HCT116 (cell line): ENCODE results near the gene OR2L3.

Experiments used
- CEBPB ChIP-seq: IDR thresholded peaks from 2 replicates; pipeline ENCODE4 v1.6.1; 2012; ENCODE audit warnings: low read depth
- ELF1 ChIP-seq: IDR thresholded peaks from 2 replicates; pipeline ENCODE4 v1.6.1; 2012; ENCODE audit warnings: low read depth, borderline replicate concordance
- EZH2 ChIP-seq: fragments of 200-600 bp; sonication (generic); IDR thresholded peaks from 2 replicates; pipeline ENCODE4 v1.6.1; 2017; ENCODE audit warnings: antibody characterized with exemption, mixed run types
- EZH2phosphoT487 ChIP-seq: fragments of 200-600 bp; IDR thresholded peaks from 2 replicates; pipeline ENCODE4 v1.6.1; 2018; ENCODE audit warnings: antibody characterized with exemption, borderline replicate concordance
- MAX ChIP-seq: IDR thresholded peaks from 2 replicates; pipeline ENCODE4 v1.6.1; 2012
- POLR2A ChIP-seq: IDR thresholded peaks from 2 replicates; pipeline ENCODE4 v1.7.0; 2011; ENCODE audit warnings: borderline replicate concordance; ENCODE audit not compliant: insufficient read depth, insufficient read length; ENCODE audit errors: extremely low read depth
- POLR2AphosphoS5 ChIP-seq: IDR thresholded peaks from 2 replicates; pipeline ENCODE4 v1.6.1; 2011; ENCODE audit warnings: mild to moderate bottlenecking, low read depth, low read length, moderate library complexity
- SIN3A ChIP-seq: IDR thresholded peaks from 2 replicates; pipeline ENCODE4 v1.6.1; 2012; ENCODE audit warnings: low read depth
- TCF7L2 ChIP-seq: IDR thresholded peaks from 2 replicates; pipeline ENCODE4 v1.7.0; 2011; ENCODE audit warnings: borderline replicate concordance, inconsistent platforms; ENCODE audit not compliant: insufficient read depth, insufficient read length; ENCODE audit errors: extremely low read depth
- YY1 ChIP-seq: IDR thresholded peaks from 2 replicates; pipeline ENCODE4 v1.6.1; 2011; ENCODE audit warnings: low read length, low read depth, moderate library complexity, mild to moderate bottlenecking; ENCODE audit not compliant: insufficient replicate concordance; ENCODE audit errors: extremely low read depth
- ZFX ChIP-seq: fragments of 450-650 bp; IDR thresholded peaks from 2 replicates; pipeline ENCODE4 v1.6.1; 2017
- ZNF274 ChIP-seq: fragments of 200-500 bp; sonication (Bioruptor generic); IDR thresholded peaks from 2 replicates; pipeline ENCODE4 v1.6.1; 2014; ENCODE audit warnings: mild to moderate bottlenecking, low read depth, low read length, inconsistent platforms
- TF ChIP-seq, protein P1 (sequence below), 3 experiments: fragments of 200-600 bp in 1 of 3; sonication (generic) in 1 of 3; IDR thresholded peaks in 2 of 3; conservative IDR thresholded peaks in 1 of 3; 2 replicates each; pipeline ENCODE4 v1.5.1; 2012 to 2017; ENCODE audit warnings: low read depth in 2 of 3, low read length in 2 of 3, antibody characterized with exemption in 1 of 3, borderline replicate concordance in 1 of 3, control low read depth in 1 of 3, mild to moderate bottlenecking in 1 of 3, mixed read lengths in 1 of 3, mixed run types in 1 of 3, moderate library complexity in 1 of 3; ENCODE audit not compliant: insufficient read depth in 1 of 3
- TF ChIP-seq, protein P2 (sequence below): IDR thresholded peaks from 2 replicates; pipeline ENCODE4 v1.6.1; 2012; ENCODE audit warnings: low read depth

DNA sequence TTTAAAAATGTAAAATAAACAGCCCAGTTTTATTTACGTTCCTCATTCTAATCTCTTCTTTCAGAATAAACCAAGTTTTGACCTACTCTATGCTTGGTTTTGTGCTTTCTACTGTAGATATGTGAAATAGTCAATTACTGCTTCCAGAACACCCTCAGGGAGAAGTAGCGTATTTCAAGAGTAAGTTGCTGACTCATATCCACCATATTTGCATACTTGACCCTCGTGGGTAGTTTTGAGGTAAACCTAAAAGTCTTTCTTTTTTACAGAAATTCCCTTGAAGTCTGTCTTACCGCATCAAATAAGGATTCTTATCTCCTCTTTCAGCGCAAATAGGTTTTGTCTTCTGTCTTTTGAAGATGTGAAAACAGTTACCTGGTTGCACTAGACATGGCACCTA is 1.4 kb upstream of the OR2L3 start:
- no peak for TF ChIP-seq TCF7L2
- TF ChIP-seq POLR2A, result no peak
- no peak for TF ChIP-seq ZNF274
- no peak for TF ChIP-seq SIN3A
- no peak for TF ChIP-seq MAX
- TF ChIP-seq, protein P1, sequence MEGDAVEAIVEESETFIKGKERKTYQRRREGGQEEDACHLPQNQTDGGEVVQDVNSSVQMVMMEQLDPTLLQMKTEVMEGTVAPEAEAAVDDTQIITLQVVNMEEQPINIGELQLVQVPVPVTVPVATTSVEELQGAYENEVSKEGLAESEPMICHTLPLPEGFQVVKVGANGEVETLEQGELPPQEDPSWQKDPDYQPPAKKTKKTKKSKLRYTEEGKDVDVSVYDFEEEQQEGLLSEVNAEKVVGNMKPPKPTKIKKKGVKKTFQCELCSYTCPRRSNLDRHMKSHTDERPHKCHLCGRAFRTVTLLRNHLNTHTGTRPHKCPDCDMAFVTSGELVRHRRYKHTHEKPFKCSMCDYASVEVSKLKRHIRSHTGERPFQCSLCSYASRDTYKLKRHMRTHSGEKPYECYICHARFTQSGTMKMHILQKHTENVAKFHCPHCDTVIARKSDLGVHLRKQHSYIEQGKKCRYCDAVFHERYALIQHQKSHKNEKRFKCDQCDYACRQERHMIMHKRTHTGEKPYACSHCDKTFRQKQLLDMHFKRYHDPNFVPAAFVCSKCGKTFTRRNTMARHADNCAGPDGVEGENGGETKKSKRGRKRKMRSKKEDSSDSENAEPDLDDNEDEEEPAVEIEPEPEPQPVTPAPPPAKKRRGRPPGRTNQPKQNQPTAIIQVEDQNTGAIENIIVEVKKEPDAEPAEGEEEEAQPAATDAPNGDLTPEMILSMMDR (IDR thresholded peaks at IDR 0.05 in 2 of 3, conservative IDR thresholded peaks at IDR 0.05 in 1 of 3; ENCODE audit: borderline replicate concordance in 1 of 3, insufficient read depth in 1 of 3, low read depth in 2 of 3, low read length in 2 of 3), result no peak
- TF ChIP-seq POLR2AphosphoS5, result no peak
- no peak for TF ChIP-seq EZH2phosphoT487
- TF ChIP-seq, protein P2, sequence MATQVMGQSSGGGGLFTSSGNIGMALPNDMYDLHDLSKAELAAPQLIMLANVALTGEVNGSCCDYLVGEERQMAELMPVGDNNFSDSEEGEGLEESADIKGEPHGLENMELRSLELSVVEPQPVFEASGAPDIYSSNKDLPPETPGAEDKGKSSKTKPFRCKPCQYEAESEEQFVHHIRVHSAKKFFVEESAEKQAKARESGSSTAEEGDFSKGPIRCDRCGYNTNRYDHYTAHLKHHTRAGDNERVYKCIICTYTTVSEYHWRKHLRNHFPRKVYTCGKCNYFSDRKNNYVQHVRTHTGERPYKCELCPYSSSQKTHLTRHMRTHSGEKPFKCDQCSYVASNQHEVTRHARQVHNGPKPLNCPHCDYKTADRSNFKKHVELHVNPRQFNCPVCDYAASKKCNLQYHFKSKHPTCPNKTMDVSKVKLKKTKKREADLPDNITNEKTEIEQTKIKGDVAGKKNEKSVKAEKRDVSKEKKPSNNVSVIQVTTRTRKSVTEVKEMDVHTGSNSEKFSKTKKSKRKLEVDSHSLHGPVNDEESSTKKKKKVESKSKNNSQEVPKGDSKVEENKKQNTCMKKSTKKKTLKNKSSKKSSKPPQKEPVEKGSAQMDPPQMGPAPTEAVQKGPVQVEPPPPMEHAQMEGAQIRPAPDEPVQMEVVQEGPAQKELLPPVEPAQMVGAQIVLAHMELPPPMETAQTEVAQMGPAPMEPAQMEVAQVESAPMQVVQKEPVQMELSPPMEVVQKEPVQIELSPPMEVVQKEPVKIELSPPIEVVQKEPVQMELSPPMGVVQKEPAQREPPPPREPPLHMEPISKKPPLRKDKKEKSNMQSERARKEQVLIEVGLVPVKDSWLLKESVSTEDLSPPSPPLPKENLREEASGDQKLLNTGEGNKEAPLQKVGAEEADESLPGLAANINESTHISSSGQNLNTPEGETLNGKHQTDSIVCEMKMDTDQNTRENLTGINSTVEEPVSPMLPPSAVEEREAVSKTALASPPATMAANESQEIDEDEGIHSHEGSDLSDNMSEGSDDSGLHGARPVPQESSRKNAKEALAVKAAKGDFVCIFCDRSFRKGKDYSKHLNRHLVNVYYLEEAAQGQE, result no peak
- no peak for TF ChIP-seq EZH2
- TF ChIP-seq YY1, result no peak
- TF ChIP-seq ELF1, result no peak
- no peak for TF ChIP-seq CEBPB
- TF ChIP-seq ZFX, result no peak
